ENCODE results near the gene PDCD10.

PDCD10 gene

GRCh38 chr3:167749209-167749608 lies 14.5 kb upstream of the PDCD10 start:
- Histone ChIP-seq H2AFZ (ENCODE audit: low read depth, low read length) (no peak overlapping the region), H3K79me2 (ENCODE audit: low read length) (no peaks in the 10 kb centered on the region), H3K27ac (ENCODE audit: low read length) (no peak overlapping the region), H3K36me3 (replicated peaks; ENCODE audit: low read depth, low read length) (no peaks in the 10 kb centered on the region), H3K9me3 (ENCODE audit: insufficient read depth, low read length) (no peaks in the 10 kb centered on the region), H3K4me3 (ENCODE audit: low read length) (no peak overlapping the region), H3K9ac (ENCODE audit: low read length) (no peak overlapping the region), H3K4me1 (ENCODE audit: low read length) (peaks cover 9% of the 10 kb centered on the region), H4K20me1 (ENCODE audit: insufficient read depth, low read length) (no peaks in the 10 kb centered on the region), H3K4me2 (ENCODE audit: low read length) (no peak overlapping the region), H3K27me3 (ENCODE audit: low read depth, low read length) (no peaks in the 10 kb centered on the region)
- TF ChIP-seq EZH2phosphoT487 (IDR thresholded peaks at IDR 0.05; ENCODE audit: low read depth) (no peak), CTCF (IDR thresholded peaks at IDR 0.05; ENCODE audit: low read depth, low read length) (no peak)

DNA sequence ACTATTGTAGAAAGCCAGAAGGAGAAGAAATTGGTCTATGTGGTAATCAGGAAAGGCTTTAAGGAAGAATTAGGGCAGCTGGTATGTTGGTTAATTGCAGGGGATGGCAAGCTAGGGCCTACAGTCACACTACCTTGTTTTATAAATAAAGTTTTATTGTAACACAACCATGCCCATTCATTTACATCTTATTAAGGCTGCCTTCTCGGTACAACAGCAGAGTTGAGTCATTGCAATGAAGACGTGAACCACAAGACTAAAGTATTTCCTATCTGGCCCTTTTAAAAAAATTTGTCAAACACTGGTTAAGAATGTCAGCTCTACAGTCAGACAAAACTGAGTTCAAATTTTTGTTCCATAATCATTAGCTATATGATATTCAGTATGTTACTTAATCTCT lies 9.1 kb upstream of the PDCD10 start:
- H3K27me3 ChIP-seq (ENCODE audit: low read depth, low read length): no peaks in the 10 kb centered on the region
- H4K20me1 ChIP-seq (ENCODE audit: insufficient read depth, low read length): no peaks in the 10 kb centered on the region
- no peaks in the 10 kb centered on the region for H3K4me1 ChIP-seq (ENCODE audit: low read length)
- H3K27ac ChIP-seq (ENCODE audit: low read length): no peak overlapping the region
- no peaks in the 10 kb centered on the region for H3K79me2 ChIP-seq (ENCODE audit: low read length)
- H3K9ac ChIP-seq (ENCODE audit: low read length): no peak overlapping the region
- no peak overlapping the region for H2AFZ ChIP-seq (ENCODE audit: low read depth, low read length)
- no peaks in the 10 kb centered on the region for H3K36me3 ChIP-seq (replicated peaks; ENCODE audit: low read depth, low read length)
- no peak overlapping the region for H3K4me3 ChIP-seq (ENCODE audit: low read length)
- TF ChIP-seq CTCF (IDR thresholded peaks at IDR 0.05; ENCODE audit: low read depth, low read length) (no peak), EZH2phosphoT487 (IDR thresholded peaks at IDR 0.05; ENCODE audit: low read depth) (no peak)
- H3K4me2 ChIP-seq (ENCODE audit: low read length): no peak overlapping the region
- no peaks in the 10 kb centered on the region for H3K9me3 ChIP-seq (ENCODE audit: insufficient read depth, low read length)

- no peak for TF ChIP-seq EZH2phosphoT487 (IDR thresholded peaks at IDR 0.05; ENCODE audit: low read depth)
- no peak for TF ChIP-seq CTCF (IDR thresholded peaks at IDR 0.05; ENCODE audit: low read depth, low read length)
- H3K27me3 ChIP-seq (ENCODE audit: low read depth, low read length): no peaks in the 10 kb centered on the region; the same call in 1 of the 2 replicates
These were observed 7.6 kb upstream of the PDCD10 start for GRCh38 chr3:167742338-167742737.

DNA sequence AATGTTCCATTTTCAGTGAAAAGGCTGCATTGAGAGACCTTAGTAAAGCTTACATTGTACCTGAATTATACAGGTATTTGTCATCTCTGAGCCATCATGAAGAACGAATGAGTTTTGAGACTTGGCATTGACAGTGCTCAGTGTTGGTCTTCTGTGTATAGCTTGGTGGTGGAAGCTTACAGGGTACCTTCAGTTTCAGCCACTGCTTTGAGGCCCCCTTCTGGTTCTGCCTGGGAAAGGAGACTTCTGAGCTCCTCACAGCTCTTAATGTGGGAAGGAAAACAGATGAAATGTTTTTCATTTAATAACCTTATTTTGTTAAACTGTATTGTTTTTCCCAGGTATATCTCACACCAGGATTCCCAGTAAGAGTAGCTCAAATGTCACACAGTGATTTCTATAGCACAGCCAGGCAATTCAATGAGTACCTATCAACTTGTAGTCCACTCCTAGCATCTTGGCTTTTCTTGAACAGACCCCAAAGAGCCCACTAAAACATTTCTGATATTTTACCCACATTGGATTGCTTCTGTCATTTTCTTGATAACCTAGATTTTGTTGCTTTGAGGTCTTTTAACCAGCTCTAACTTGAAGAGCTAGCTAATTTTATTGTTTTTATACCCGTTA lies 6.4 kb upstream of the PDCD10 start:
- Histone ChIP-seq H2AFZ (ENCODE audit: low read depth, low read length) (no peak overlapping the region), H3K9ac (ENCODE audit: low read length) (no peak overlapping the region), H3K79me2 (ENCODE audit: low read length) (no peaks in the 10 kb centered on the region), H3K4me3 (ENCODE audit: low read length) (no peak overlapping the region), H3K4me1 (ENCODE audit: low read length) (peaks cover 7% of the 10 kb centered on the region), H3K27me3 (ENCODE audit: low read depth, low read length) (no peaks in the 10 kb centered on the region; the same call in 1 of the 2 replicates), H3K9me3 (ENCODE audit: insufficient read depth, low read length) (no peaks in the 10 kb centered on the region), H4K20me1 (ENCODE audit: insufficient read depth, low read length) (no peaks in the 10 kb centered on the region), H3K4me2 (ENCODE audit: low read length) (no peak overlapping the region), H3K27ac (ENCODE audit: low read length) (no peak overlapping the region), H3K36me3 (replicated peaks; ENCODE audit: low read depth, low read length) (no peaks in the 10 kb centered on the region)
- TF ChIP-seq CTCF (IDR thresholded peaks at IDR 0.05; ENCODE audit: low read depth, low read length): peak; percentile 65
- no peak for TF ChIP-seq EZH2phosphoT487 (IDR thresholded peaks at IDR 0.05; ENCODE audit: low read depth)

More at GRCh38 chr3:167742338-167742737, 7.6 kb upstream of the PDCD10 start:
- no peak overlapping the region for H3K4me3 ChIP-seq (ENCODE audit: low read length)
- H3K27ac ChIP-seq (ENCODE audit: low read length): no peak overlapping the region
- H3K79me2 ChIP-seq (ENCODE audit: low read length): no peaks in the 10 kb centered on the region
- no peaks in the 10 kb centered on the region for H3K4me1 ChIP-seq (ENCODE audit: low read length)
- no peaks in the 10 kb centered on the region for H4K20me1 ChIP-seq (ENCODE audit: insufficient read depth, low read length)
- H3K36me3 ChIP-seq (replicated peaks; ENCODE audit: low read depth, low read length): no peaks in the 10 kb centered on the region
- H3K9ac ChIP-seq (ENCODE audit: low read length): no peak overlapping the region
- no peak overlapping the region for H3K4me2 ChIP-seq (ENCODE audit: low read length)
- no peaks in the 10 kb centered on the region for H3K9me3 ChIP-seq (ENCODE audit: insufficient read depth, low read length)
- no peak overlapping the region for H2AFZ ChIP-seq (ENCODE audit: low read depth, low read length)
